ENCODE results near the gene STK36. TPM values are rescaled to one million over a fixed set of nuclear protein-coding genes. Genes with fewer than 3 reads are reported as not detected.

STK36 gene
- total RNA-seq, 2 experiments from 2014 or later, result 9.7 to 21.1 TPM

DNA sequence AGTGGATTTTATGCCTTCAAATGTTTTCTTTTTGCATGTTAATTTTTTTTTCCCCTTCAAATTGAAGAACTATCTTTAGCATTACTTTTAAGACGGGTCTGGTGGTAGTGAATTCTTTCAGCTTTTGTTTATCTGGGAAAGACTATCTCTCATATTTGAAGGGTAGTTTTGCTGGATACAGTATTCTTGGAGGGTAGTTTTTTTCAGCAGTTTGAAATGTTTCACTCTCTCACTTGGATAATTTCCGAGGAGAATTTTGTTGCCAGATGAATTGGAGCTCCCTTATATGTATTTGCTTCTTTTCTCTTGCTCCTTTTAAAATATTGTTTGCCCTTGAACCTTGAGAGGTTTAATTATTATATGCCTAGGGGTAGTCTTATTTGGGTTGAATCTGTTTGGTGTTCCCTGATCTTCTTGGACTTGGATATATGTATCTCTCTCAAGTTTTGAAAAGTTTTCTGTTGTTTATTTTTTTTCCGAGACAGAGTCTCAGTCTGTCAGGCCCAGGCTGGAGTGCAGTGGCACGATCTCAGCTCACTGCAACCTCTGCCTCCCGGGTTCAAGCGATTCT is 54.2 kb downstream of the STK36 start:
- no peaks in the 10 kb centered on the region for H4K20me1 ChIP-seq (ENCODE audit: insufficient read depth, low read length)
- H3K4me1 ChIP-seq (ENCODE audit: insufficient read depth, low read length, poor library complexity, severe bottlenecking), result no peaks in the 10 kb centered on the region
- no peak for TF ChIP-seq EZH2phosphoT487 (IDR thresholded peaks at IDR 0.05; ENCODE audit: borderline replicate concordance, low read depth, low read length)
- TF ChIP-seq, protein P1, sequence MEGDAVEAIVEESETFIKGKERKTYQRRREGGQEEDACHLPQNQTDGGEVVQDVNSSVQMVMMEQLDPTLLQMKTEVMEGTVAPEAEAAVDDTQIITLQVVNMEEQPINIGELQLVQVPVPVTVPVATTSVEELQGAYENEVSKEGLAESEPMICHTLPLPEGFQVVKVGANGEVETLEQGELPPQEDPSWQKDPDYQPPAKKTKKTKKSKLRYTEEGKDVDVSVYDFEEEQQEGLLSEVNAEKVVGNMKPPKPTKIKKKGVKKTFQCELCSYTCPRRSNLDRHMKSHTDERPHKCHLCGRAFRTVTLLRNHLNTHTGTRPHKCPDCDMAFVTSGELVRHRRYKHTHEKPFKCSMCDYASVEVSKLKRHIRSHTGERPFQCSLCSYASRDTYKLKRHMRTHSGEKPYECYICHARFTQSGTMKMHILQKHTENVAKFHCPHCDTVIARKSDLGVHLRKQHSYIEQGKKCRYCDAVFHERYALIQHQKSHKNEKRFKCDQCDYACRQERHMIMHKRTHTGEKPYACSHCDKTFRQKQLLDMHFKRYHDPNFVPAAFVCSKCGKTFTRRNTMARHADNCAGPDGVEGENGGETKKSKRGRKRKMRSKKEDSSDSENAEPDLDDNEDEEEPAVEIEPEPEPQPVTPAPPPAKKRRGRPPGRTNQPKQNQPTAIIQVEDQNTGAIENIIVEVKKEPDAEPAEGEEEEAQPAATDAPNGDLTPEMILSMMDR (conservative IDR thresholded peaks at IDR 0.05; ENCODE audit: low read length), result no peak
- POLR2A ChIA-PET, result no interaction called here
- peaks cover 26% of the 10 kb centered on the region; the same call in 1 of the 2 replicates for H3K9me3 ChIP-seq (ENCODE audit: low read length)
- BruUV-seq (replicated peaks), result no TSS peak
- H3K4me3 ChIP-seq (ENCODE audit: low read depth, low read length, poor library complexity, severe bottlenecking), result no peak overlapping the region
- peaks cover 66% of the 10 kb centered on the region for H3K36me3 ChIP-seq (ENCODE audit: insufficient read depth, low read length)
- no peak overlapping the region for H2AFZ ChIP-seq (ENCODE audit: low read length)
- DNase-seq (ENCODE audit: low spot score), result no peak
- intact Hi-C loops (cut with micrococcal nuclease; ENCODE audit: unreplicated experiment), result no loop called here
- no peak overlapping the region for H3K4me2 ChIP-seq (ENCODE audit: low read length)
- CTCF ChIA-PET (ENCODE audit: unreplicated experiment), result no interaction called here
- peaks cover 67% of the 10 kb centered on the region for H3K79me2 ChIP-seq (ENCODE audit: insufficient read depth, low read depth, low read length)
- H3K9me2 ChIP-seq (ENCODE audit: insufficient read depth, low read length), result no peaks in the 10 kb centered on the region
- H3K27ac ChIP-seq (ENCODE audit: low read depth, low read length, poor library complexity, severe bottlenecking), result no peak overlapping the region

DNA sequence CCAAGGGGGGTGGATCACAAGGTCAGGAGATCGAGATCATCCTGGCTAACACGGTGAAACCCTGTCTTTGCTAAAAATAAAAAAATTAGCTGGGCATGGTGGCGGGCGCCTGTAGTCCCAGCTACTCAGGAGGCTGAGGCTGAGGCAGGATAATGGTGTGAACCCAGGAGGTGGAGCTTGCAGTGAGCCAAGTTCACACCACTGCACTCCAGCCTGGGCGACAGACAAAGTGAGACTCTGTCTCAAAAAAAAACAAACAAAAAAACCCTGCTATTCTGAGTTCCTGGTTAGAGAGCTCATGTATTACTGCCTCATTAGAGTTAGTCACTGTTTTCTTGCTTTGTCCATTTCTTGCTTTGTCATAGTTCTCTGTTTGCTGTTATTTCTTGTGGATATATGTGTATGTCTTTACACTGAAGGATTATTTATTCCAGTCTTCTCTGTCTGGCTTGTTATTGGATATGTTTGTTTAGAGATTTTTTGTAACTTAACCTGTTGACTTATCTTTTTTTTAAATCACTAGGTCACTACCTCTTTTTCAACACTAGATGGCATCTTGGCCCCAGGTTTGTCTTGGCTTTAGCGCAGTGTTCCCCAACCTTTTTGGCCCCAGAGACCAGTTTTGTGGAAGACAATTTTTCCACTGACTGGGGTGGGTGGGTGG is 55.7 kb downstream of the STK36 start:
- H3K4me1 ChIP-seq (ENCODE audit: insufficient read depth, low read length, poor library complexity, severe bottlenecking), result no peaks in the 10 kb centered on the region
- peaks cover 52% of the 10 kb centered on the region for H3K79me2 ChIP-seq (ENCODE audit: insufficient read depth, low read depth, low read length)
- DNase-seq (ENCODE audit: low spot score), result peak; percentile 11
- H3K4me3 ChIP-seq (ENCODE audit: low read depth, low read length, poor library complexity, severe bottlenecking), result no peak overlapping the region
- no peak overlapping the region for H2AFZ ChIP-seq (ENCODE audit: low read length)
- TF ChIP-seq, protein P1 (conservative IDR thresholded peaks at IDR 0.05; ENCODE audit: low read length), result peak; percentile 69
- TF ChIP-seq EZH2phosphoT487 (IDR thresholded peaks at IDR 0.05; ENCODE audit: borderline replicate concordance, low read depth, low read length), result no peak
- intact Hi-C loops (cut with micrococcal nuclease; ENCODE audit: unreplicated experiment), result loop anchor here (1.0 kb wide), 1 partner anchor 120 kb away; no protein-coding TSS in a partner anchor
- H3K9me3 ChIP-seq (ENCODE audit: low read length), result peaks cover 26% of the 10 kb centered on the region; the same call in 1 of the 2 replicates
- no peaks in the 10 kb centered on the region for H3K9me2 ChIP-seq (ENCODE audit: insufficient read depth, low read length)
- POLR2A ChIA-PET, result no interaction called here
- no TSS peak for BruUV-seq (replicated peaks)
- H4K20me1 ChIP-seq (ENCODE audit: insufficient read depth, low read length), result no peaks in the 10 kb centered on the region
- no peak overlapping the region for H3K27ac ChIP-seq (ENCODE audit: low read depth, low read length, poor library complexity, severe bottlenecking)
- H3K4me2 ChIP-seq (ENCODE audit: low read length), result no peak overlapping the region
- peaks cover 80% of the 10 kb centered on the region for H3K36me3 ChIP-seq (ENCODE audit: insufficient read depth, low read length)
- CTCF ChIA-PET (ENCODE audit: unreplicated experiment), result no interaction called here

DNA sequence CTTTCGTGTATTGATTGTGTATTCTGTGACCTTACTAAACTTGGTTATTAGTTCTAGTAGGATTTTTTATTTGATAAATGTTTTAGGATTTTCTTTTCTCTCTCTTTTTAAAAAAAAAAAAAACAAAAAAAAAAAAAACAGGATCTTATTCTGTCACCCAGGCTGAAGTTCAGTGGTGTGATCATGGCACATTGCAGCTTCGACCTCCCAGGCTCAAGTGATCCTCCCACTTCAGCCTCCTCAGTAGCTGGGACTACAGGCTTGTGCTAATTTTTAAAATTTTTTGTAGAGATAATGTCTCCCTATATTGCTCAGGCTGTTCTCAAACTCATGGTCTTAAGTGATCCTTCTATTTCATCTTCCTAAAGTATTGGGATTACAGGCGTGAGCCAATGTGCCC is 57.8 kb downstream of the STK36 start:
- Histone ChIP-seq H3K36me3 (ENCODE audit: insufficient read depth, low read length) (peaks cover 79% of the 10 kb centered on the region), H3K27ac (ENCODE audit: low read depth, low read length, poor library complexity, severe bottlenecking) (no peak overlapping the region), H3K9me2 (ENCODE audit: insufficient read depth, low read length) (no peaks in the 10 kb centered on the region), H3K4me3 (ENCODE audit: low read depth, low read length, poor library complexity, severe bottlenecking) (no peak overlapping the region), H3K79me2 (ENCODE audit: insufficient read depth, low read depth, low read length) (peaks cover 37% of the 10 kb centered on the region), H4K20me1 (ENCODE audit: insufficient read depth, low read length) (no peaks in the 10 kb centered on the region), H2AFZ (ENCODE audit: low read length) (no peak overlapping the region), H3K9me3 (ENCODE audit: low read length) (peaks cover 26% of the 10 kb centered on the region; the same call in 1 of the 2 replicates), H3K4me2 (ENCODE audit: low read length) (no peak overlapping the region), H3K4me1 (ENCODE audit: insufficient read depth, low read length, poor library complexity, severe bottlenecking) (no peaks in the 10 kb centered on the region)
- CTCF ChIA-PET (ENCODE audit: unreplicated experiment), result no interaction called here
- TF ChIP-seq, protein P1 (conservative IDR thresholded peaks at IDR 0.05; ENCODE audit: low read length), result no peak
- TF ChIP-seq EZH2phosphoT487 (IDR thresholded peaks at IDR 0.05; ENCODE audit: borderline replicate concordance, low read depth, low read length), result no peak
- no peak for DNase-seq (ENCODE audit: low spot score)
- BruUV-seq (replicated peaks), result no TSS peak
- intact Hi-C loops (cut with micrococcal nuclease; ENCODE audit: unreplicated experiment), result no loop called here
- POLR2A ChIA-PET, result interaction anchor here (1.0 kb wide), 1 partner anchor 12 kb away, joined by 3 read pairs; no protein-coding TSS in a partner anchor
